Neural cell (in vitro differentiated cells): ENCODE results near the gene MSI2. TPM values are rescaled to one million over a fixed set of nuclear protein-coding genes. Genes with fewer than 3 reads are reported as not detected.

ENCODE experiments used
- H2AFZ ChIP-seq: fragments of 200-600, 300-800 bp; sonication (generic), shearing (Covaris generic); 2 replicates; pipeline ENCODE4 v1.6.0; 2014; ENCODE audit warnings: low read depth, mild to moderate bottlenecking, antibody characterized with exemption, low read length, moderate library complexity
- H3F3A ChIP-seq: fragments of 200-600 bp; shearing (Covaris generic); 2 replicates; pipeline ENCODE4 v1.6.1; 2016; ENCODE audit warnings: mild to moderate bottlenecking, moderate library complexity, mixed read lengths, antibody characterized with exemption, low read length; ENCODE audit not compliant: insufficient read depth, poor library complexity, severe bottlenecking
- H3K27ac ChIP-seq: fragments of 200-600, 300-800 bp; sonication (generic), shearing (Covaris generic); 2 replicates; pipeline ENCODE4 v1.5.1; 2014; ENCODE audit warnings: mild to moderate bottlenecking, low read length, moderate library complexity
- H3K27me3 ChIP-seq: fragments of 300-800, 200-600 bp; sonication (generic), shearing (Covaris generic); 2 replicates; pipeline ENCODE4 v1.6.0; 2014; ENCODE audit warnings: mild to moderate bottlenecking, low read depth, low read length, moderate library complexity; ENCODE audit not compliant: insufficient read depth
- H3K36me3 ChIP-seq: fragments of 300-800, 200-600 bp; sonication (generic), shearing (Covaris generic); 2 replicates; pipeline ENCODE4 v1.5.1; 2014; ENCODE audit warnings: mild to moderate bottlenecking, antibody characterized with exemption, low read length, moderate library complexity; ENCODE audit not compliant: insufficient read depth
- H3K4me2 ChIP-seq: fragments of 300-800, 200-600 bp; sonication (generic), shearing (Covaris generic); 2 replicates; pipeline ENCODE4 v1.6.0; 2014; ENCODE audit warnings: mild to moderate bottlenecking, low read length
- H3K4me3 ChIP-seq: fragments of 300-800, 200-600 bp; sonication (generic), shearing (Covaris generic); 2 replicates; pipeline ENCODE4 v1.5.1; 2014; ENCODE audit warnings: mild to moderate bottlenecking, low read length, moderate library complexity
- H3K79me2 ChIP-seq: fragments of 200-600 bp; shearing (Covaris generic); replicated peaks from 2 replicates; pipeline ENCODE4 v1.6.0; 2014; ENCODE audit warnings: mild to moderate bottlenecking, low read length, moderate library complexity; ENCODE audit not compliant: insufficient read depth
- H3K9ac ChIP-seq: fragments of 300-800, 200-600 bp; sonication (generic), shearing (Covaris generic); 2 replicates; pipeline ENCODE4 v1.6.1; 2016; ENCODE audit warnings: mild to moderate bottlenecking, low read length, mixed read lengths
- H3K9me2 ChIP-seq: fragments of 200-600 bp; shearing (Covaris generic); 2 replicates; pipeline ENCODE4 v1.6.1; 2016; ENCODE audit warnings: mild to moderate bottlenecking, low read length, mixed read lengths; ENCODE audit not compliant: insufficient read depth
- H3K9me3 ChIP-seq: fragments of 200-600, 300-800 bp; sonication (generic), shearing (Covaris generic); 2 replicates; pipeline ENCODE4 v1.6.1; 2016; ENCODE audit warnings: mild to moderate bottlenecking, mixed run types, low read length, moderate library complexity, mixed read lengths
- H4K20me1 ChIP-seq: fragments of 200-600 bp; shearing (Covaris generic); 2 replicates; pipeline ENCODE4 v1.6.1; 2016; ENCODE audit warnings: mild to moderate bottlenecking, mixed run types; ENCODE audit not compliant: insufficient read depth
- CTCF ChIP-seq: fragments of 450-650 bp; IDR thresholded peaks from 2 replicates; pipeline ENCODE4 v1.5.1; 2014; ENCODE audit warnings: antibody characterized with exemption, mild to moderate bottlenecking, moderate library complexity; ENCODE audit not compliant: poor library complexity, severe bottlenecking
- EP300 ChIP-seq: fragments of 450-650 bp; conservative IDR thresholded peaks from 2 replicates; pipeline ENCODE4 v1.6.1; 2014; ENCODE audit warnings: antibody characterized with exemption, mild to moderate bottlenecking, moderate library complexity; ENCODE audit not compliant: poor library complexity, severe bottlenecking
- EZH2 ChIP-seq: fragments of 200-600, 300-800 bp; shearing (Covaris generic), sonication (generic); IDR thresholded peaks from 2 replicates; pipeline ENCODE4 v1.6.1; 2014; ENCODE audit warnings: antibody characterized with exemption, low read length, borderline replicate concordance, mild to moderate bottlenecking; ENCODE audit not compliant: insufficient read depth, poor library complexity, severe bottlenecking
- MXI1 ChIP-seq: fragments of 450-650 bp; conservative IDR thresholded peaks from 2 replicates; pipeline ENCODE4 v1.6.1; 2014; ENCODE audit warnings: antibody characterized with exemption, mild to moderate bottlenecking; ENCODE audit not compliant: poor library complexity, severe bottlenecking
- POLR2AphosphoS5 ChIP-seq: IDR thresholded peaks from 2 replicates; pipeline ENCODE4 v1.6.1; 2012
- RAD21 ChIP-seq: fragments of 450-650 bp; conservative IDR thresholded peaks from 2 replicates; pipeline ENCODE4 v1.6.1; 2014; ENCODE audit warnings: antibody characterized with exemption, mild to moderate bottlenecking, moderate library complexity
- REST ChIP-seq: IDR thresholded peaks from 2 replicates; pipeline ENCODE4 v1.6.1; 2012; ENCODE audit warnings: borderline replicate concordance
- SMC3 ChIP-seq: fragments of 450-650 bp; conservative IDR thresholded peaks from 2 replicates; pipeline ENCODE4 v1.6.1; 2014; ENCODE audit warnings: antibody characterized with exemption, mild to moderate bottlenecking, moderate library complexity; ENCODE audit not compliant: poor library complexity
- TAF1 ChIP-seq: IDR thresholded peaks from 2 replicates; pipeline ENCODE4 v1.6.1; 2012; ENCODE audit warnings: low read depth
- polyA plus RNA-seq: library from polyadenylated mRNA; depleted of rRNA; stranded (reverse); fragments of >200 nt; gene quantifications from 2 replicates; pipeline ENCODE4 v1.2.3, GENCODE V29; 2014

MSI2 gene
- polyA plus RNA-seq, 1 donor from 2014 or later, result 61.4 TPM

- no peak overlapping the region for H3K9ac ChIP-seq
- H3F3A ChIP-seq, result no peaks in the 10 kb centered on the region
- no peak overlapping the region for H3K4me3 ChIP-seq
- no peaks in the 10 kb centered on the region for H4K20me1 ChIP-seq
- H3K4me2 ChIP-seq, result no peak overlapping the region
- H3K27ac ChIP-seq, result no peak overlapping the region
- H3K9me2 ChIP-seq, result no peaks in the 10 kb centered on the region
- H2AFZ ChIP-seq, result no peak overlapping the region
- H3K27me3 ChIP-seq, result no peaks in the 10 kb centered on the region
- TF ChIP-seq MXI1, result no peak
- no peak for TF ChIP-seq CTCF
- TF ChIP-seq POLR2AphosphoS5, result no peak
- no peak for TF ChIP-seq EZH2
- TF ChIP-seq RAD21, result no peak
- no peak for TF ChIP-seq TAF1
- TF ChIP-seq EP300, result no peak
- TF ChIP-seq SMC3, result no peak
- no peak for TF ChIP-seq REST
- no peaks in the 10 kb centered on the region for H3K9me3 ChIP-seq
- H3K36me3 ChIP-seq, result no peaks in the 10 kb centered on the region
- peaks cover 45% of the 10 kb centered on the region for H3K79me2 ChIP-seq
These were observed 28.3 kb downstream of the MSI2 start for GRCh38 chr17:57284583-57284982.

GRCh38 chr17:57284984-57285646 is 28.8 kb downstream of the MSI2 start:
- H3K4me2 ChIP-seq, result no peak overlapping the region

More at GRCh38 chr17:57284984-57285646, 28.8 kb downstream of the MSI2 start:
- H3F3A ChIP-seq, result no peaks in the 10 kb centered on the region
- no peak for TF ChIP-seq REST
- no peak for TF ChIP-seq MXI1
- no peak for TF ChIP-seq EZH2
- TF ChIP-seq CTCF, result no peak
- no peak for TF ChIP-seq POLR2AphosphoS5
- no peak for TF ChIP-seq EP300
- TF ChIP-seq SMC3, result no peak
- TF ChIP-seq RAD21, result no peak
- no peak for TF ChIP-seq TAF1
- H3K9me2 ChIP-seq, result no peaks in the 10 kb centered on the region
- H3K36me3 ChIP-seq, result no peaks in the 10 kb centered on the region
- peaks cover 45% of the 10 kb centered on the region for H3K79me2 ChIP-seq
- no peak overlapping the region for H3K9ac ChIP-seq
- no peaks in the 10 kb centered on the region for H3K9me3 ChIP-seq
- no peaks in the 10 kb centered on the region for H3K27me3 ChIP-seq
- H2AFZ ChIP-seq, result no peak overlapping the region
- no peak overlapping the region for H3K27ac ChIP-seq
- H4K20me1 ChIP-seq, result no peaks in the 10 kb centered on the region
- no peak overlapping the region for H3K4me3 ChIP-seq
